Activated CD4-positive, alpha-beta T cell treated with anti-CD3 and anti-CD28 coated beads, Interleukin-2, amount 50 U/mL, for 4 hours (primary cell): ENCODE results near the gene CFAP157.

Experiments
- DNase-seq, 2 experiments: peaks; one replicate each; pipeline ENCODE4 v3.0.0-alpha.2; 2020

CFAP157 gene

GRCh38 chr9:127693697-127694096, 13.1 kb upstream of the CFAP157 start:
- no peak for DNase-seq

DNA sequence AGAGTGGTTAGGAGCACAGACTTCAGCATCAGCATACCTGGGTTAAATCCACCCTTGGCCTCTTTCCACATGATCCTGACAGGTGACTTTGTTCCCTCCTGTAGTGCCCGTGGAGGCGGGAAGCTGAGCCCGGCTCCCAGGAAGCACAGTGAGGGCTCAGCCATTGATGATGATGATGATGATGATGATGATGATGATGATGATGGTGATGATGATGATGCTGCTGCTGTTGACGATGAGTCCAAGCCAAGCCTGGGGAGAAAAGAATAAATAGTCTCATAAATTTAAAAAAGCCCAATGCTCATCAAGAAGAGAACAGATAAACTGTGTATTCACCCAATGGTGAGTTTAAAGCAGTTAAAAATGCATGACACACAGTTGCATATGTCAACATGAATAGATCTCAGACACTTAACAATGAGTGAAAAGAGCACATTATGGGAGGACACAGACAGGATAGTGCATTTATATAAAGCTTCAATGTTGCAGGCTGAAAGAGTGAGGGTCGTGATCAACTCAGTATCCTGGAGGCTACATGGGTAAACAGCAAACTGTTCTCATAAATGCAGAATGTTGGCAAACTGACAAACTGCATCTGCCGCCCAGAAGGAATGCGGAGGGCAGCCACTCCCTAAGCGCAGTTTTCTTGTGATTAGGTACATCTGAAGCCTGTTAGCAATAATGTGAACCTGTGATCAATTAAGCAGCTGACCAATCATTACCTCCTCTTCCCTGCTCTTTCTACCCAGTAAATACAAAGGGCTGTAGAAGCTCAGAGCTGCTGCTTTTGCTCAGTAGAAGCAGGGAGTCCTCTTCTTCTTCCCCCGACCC, 11.7 kb upstream of the CFAP157 start:
- no peak for DNase-seq

DNA sequence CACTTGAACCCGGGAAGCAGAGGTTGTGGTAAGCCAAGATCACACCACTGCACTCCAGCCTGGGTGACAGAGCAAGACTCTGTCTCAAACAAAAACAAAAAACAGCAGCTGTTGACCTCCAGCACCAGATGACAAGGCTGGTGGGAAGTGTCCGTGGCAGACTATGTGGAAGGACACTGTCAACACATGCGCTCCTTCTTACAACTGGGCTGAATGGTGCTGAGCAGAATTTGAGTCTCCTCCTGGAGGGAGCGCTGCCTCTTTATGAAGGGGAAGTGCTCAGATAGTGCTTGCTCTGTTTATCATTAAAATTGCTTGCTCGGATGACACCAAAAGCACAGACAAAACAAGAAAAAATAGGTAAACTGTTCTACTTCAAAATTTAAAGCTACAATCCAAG, 9.2 kb upstream of the CFAP157 start:
- no peak for DNase-seq

- no peak for DNase-seq
These were observed 8.4 kb upstream of the CFAP157 start for GRCh38 chr9:127698386-127698785.

DNA sequence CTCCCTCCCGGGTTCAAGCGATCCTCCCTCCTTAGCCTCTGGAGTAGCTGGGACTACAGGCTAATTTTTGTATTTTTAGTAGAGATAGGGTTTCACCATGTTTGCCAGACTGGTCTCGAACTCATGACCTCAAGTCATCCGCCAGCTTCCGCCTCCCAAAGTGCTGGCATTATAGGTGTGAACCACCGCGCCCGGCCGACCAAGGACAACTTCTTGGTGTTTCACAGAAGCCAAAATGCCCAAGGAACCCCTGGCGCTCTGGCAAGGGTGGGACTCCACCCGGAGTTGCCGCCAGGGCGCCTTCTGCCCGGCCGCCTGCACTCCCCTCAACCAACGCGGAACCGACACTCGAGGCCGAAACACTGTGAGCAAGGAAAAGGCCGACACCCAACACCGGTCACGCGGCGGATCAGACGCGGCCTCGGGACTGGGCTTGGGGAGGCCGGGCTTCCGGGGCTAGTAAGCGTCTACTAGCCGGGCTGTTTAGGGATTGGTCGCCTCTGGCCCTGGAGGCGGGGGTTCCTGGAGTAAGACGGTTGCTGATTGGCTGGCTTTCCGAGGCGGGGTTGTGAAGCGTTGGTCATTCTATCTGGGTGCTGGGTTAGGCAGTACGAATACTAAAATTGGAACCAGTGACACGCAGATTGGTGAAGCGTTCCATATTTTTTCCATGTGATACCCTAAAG, 7.7 kb upstream of the CFAP157 start:
- DNase-seq = peak; percentile 81

- DNase-seq = no peak
These were observed 6.6 kb upstream of the CFAP157 start for GRCh38 chr9:127700140-127700539.

DNA sequence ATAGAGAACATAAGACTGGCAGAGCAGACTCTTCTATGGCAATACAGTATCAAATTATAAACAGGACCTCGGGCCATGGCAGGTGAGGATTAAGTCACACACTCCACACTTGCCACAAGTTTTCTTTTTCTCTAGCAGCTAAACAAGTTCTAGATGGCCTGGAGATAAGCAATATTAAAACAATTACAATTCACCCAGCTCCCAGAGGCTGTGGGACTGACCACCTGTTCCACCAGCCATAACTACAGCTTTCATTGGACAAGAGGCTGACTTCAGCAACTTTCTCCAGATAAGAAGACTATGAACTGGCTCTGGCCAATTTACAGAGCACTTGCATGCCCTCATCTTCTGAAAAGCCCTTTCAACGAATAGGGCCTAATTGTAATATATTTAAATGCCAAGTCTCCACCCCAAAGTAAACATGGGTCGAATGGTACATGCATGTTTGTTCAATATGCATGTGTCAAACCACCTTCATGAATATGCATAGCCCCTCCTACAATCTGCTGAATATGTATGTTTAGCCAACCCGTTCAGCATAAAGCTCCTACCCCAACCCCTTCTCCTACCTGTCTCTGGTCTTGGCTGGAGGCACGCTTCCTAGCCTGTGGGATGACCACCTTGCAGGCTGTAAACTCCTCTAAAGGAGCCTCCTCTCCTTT, 6.1 kb upstream of the CFAP157 start:
- no peak for DNase-seq

- DNase-seq = no peak
These were observed 3.4 kb upstream of the CFAP157 start for GRCh38 chr9:127703289-127703946.

GRCh38 chr9:127705577-127706379, 1.0 kb upstream of the CFAP157 start:
- no peak for DNase-seq

DNA sequence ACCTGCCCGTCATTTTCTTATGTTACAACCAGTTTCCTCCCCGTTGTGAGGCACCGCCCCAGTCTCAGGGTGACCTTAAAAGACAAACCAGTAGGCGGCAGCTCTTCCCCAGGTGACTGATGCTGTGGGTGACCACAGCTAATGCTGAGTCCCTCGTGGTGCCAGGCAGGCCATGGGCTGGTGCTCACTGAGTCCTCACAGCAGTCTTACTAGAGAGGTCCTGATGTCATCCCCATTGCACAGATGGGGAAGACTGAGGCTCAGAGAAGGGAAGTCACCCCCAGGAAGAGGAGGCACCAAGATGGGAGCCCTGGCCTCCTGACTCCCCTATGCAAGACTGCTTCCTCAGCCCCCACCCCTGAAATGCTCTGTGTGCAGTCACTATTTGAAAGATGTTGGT, 978 bp downstream of the CFAP157 start:
- DNase-seq = peak; percentile 13 to 33

GRCh38 chr9:127708952-127709587, 2.3 kb downstream of the CFAP157 start:
- no peak for DNase-seq

GRCh38 chr9:127710204-127710783, 3.5 kb downstream of the CFAP157 start:
- no peak for DNase-seq

DNA sequence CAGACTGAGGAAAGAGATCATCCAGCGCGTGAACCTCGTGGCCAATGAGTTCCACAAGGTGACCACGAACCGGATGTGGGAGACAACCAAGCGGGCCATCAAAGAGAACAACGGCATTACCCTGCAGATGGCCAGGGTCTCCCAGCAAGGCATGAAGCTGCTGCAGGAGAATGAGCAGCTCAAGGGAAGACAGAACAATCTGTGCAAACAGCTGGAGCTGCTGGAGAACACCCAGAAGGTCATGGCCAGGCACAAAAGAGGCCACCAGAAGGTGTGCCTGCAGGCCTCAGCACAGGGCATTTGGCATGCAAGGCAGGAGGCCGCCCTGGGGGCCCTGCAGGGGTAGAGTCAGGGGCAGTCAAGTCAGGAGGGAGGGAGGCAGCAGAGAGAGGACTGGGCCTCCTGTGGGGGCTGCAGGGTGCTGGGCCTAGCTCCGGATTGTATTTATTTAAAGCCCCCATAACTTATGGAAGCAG, 4.5 kb downstream of the CFAP157 start:
- no peak for DNase-seq

DNA sequence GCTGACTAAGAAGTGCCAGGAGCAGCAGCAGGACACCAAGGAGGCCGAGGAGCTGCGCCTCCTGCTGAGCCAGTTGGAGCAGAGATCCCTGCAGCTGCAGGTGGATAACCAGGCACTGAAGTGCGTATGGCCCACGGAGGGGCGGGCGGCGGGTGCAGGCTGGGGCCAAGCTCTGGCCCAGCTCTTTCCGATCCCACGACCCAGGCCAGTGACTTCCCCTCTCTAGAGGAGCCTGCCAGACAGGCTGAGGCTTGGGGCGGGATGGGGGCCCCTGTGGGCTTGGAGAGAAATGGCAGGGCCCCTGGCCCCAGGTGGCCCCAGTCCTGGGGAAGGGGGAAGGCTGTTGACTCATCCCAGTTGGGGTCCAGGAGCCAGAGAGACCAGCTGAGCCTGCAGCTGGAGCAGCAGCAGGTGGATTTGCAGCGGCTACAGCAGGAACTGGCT, 5.1 kb downstream of the CFAP157 start:
- no peak for DNase-seq

DNA sequence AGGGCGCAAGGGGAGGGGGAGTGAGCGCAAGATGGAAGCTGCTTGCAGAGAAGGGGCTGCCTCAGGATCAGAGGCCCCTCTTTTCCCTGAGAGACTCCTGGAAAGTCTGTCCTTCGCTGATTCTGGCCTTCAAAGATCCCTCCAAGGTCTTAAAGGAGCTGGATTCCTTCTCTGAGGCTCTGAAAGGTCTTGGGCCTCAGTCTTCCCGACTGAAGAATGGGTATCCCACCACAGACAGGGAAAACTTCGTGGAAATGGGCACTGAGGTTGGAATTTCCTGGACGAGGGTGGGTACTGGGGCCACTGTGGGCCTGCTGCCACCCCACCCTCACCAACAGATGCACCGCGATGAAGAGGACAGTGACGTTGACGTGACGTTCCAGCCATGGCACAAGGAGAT, 5.6 kb downstream of the CFAP157 start:
- no peak for DNase-seq

- no peak for DNase-seq
These were observed 6.1 kb downstream of the CFAP157 start for GRCh38 chr9:127712867-127713266.

DNA sequence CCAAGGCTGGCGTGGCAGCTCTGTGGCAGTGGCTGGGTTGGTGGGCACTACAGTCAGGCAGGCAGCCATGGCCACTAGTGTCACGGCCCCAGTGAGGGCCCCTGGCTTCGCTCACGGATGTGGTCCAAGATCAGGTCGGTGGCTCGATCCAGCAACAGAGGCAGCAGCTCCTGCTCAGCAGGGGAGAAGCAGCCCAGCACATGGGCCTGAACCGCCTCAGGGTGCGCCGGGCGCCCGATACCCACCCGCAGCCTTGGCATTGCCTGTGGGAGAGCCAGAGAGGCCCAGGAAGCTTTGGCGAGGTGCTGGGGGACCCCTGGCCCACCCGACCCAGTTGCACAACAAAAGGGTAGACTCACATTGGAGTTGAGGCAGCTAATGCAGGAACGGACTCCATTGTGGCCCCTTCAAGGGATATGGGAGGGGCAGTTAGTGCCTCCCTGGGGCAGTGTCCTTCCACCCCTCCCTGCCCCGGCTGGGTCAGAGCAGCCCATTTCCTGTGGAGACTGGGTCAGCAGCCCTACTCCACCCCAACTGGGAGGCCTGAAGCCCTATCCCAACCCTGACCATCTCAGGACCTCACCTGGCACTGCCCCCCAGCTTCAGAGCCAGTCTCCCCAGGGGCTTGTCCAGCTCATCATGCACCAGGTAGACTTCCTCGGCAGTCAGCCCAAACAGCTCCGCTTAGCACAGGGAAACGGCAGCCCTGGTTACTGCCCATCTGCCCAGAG, 7.4 kb downstream of the CFAP157 start:
- DNase-seq = no peak

GRCh38 chr9:127714951-127715469, 8.2 kb downstream of the CFAP157 start:
- no peak for DNase-seq

DNA sequence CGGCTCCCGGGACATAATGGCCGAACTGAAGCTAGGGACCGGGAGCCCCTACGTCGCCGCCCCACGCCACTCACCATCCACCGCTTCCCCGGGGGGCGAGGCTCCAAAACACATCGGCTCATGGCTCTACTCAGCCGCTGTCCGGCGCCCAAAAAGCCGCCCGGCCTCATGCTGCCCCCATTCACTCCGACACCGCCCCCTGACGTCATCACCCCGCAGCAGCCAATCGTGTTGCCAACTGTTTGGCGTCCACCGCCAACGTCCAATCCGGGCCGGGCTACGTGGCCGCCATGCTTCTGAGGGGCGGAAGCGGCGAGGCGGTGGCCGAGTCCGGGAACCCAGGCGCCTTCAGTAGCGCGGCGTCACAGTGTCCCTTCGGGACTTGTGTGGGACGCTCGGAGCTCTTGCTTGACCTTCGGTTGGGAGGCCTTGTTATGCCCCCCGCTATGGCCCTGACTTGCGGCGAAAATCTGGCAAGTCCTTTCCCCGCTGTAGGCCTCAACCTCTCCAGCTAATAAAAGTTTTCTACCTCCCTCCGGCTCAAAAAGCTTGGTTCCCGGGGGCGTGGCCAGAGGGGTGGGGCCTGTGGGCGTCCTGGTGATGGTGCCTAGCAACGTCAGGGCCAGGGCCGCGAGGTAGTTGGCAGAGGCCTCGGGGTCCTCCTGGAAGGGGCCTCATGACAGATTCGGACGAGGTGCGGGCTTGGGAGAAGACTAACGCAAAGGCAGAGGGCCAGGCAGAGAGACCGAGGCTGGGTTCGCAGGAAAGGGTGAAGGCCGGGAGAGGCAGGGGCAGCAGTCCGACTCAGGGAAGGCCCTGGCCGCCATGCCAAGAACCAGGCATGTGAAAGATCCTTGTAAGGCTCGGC, 8.9 kb downstream of the CFAP157 start, which contains the start of the genes PTRH1 and TTC16:
PTRH1 (minus strand) TSS at position 194 of the 868 bp plus-strand sequence; CDS start at position 170, 24 bp downstream.
TTC16 (plus strand) TSS at position 610 of the 868 bp plus-strand sequence; CDS start at position 677, 67 bp downstream.
- DNase-seq = peak; percentile 96 to 97
